Amniotic stem cell (primary cell): Measurements from ENCODE around the gene SLC35F6.
"Not testable (repeated sequence)": the region's sequence is repeated elsewhere in the genome, so short reads cannot be mapped to it uniquely, and the experiment has no call there.

Source experiments
- DNase-seq: peaks from one replicate; lab custom pipeline; 2025; lab: John Stamatoyannopoulos, UW

Gene SLC35F6

GRCh38 chr2:26730549-26731344, 33.3 kb upstream of the SLC35F6 start:
- DNase-seq, result no peak

GRCh38 chr2:26731714-26732113, 32.4 kb upstream of the SLC35F6 start:
- no peak for DNase-seq

DNA sequence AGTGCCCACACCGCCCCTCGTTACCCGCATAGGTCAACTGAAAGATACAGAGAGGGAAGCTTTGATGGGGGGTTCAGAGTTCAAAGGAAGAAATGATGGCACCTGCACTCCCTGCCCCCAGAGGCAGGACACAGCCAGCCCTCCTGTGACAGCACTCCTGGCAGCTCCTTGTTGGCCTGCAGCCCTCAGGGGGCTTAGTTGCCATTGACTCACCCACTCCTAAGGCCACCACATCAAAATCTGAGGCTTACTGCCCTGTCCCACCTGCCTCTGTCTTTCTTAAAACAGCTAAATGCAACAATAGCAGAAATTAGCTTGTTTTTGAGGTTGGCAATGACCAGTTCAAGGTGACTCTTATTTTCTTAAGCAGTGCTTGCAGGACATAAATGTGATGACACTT, 31.6 kb upstream of the SLC35F6 start:
- no peak for DNase-seq

DNA sequence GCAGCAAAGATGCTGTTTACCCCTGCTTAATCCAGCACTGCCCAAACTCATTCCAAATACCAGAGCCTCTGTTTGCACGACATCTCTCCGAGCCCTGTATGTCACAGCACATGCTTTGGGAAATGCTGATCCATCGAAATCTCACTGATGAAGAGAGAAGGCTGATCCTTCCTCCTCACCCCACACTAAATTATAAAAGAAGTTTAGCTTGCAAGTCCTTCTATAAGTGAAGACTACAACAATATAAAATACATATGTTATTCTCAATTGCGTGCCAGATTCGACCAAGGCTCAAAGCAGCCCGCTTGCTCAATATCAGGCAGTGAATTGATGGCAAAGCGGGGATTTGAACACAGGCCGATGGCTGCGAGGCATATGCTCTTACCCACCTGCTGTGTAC, 30.7 kb upstream of the SLC35F6 start:
- DNase-seq, result no peak

GRCh38 chr2:26735097-26735496, 29.0 kb upstream of the SLC35F6 start:
- peak; percentile 67 for DNase-seq

GRCh38 chr2:26735883-26736588, 28.0 kb upstream of the SLC35F6 start:
- no peak for DNase-seq

DNA sequence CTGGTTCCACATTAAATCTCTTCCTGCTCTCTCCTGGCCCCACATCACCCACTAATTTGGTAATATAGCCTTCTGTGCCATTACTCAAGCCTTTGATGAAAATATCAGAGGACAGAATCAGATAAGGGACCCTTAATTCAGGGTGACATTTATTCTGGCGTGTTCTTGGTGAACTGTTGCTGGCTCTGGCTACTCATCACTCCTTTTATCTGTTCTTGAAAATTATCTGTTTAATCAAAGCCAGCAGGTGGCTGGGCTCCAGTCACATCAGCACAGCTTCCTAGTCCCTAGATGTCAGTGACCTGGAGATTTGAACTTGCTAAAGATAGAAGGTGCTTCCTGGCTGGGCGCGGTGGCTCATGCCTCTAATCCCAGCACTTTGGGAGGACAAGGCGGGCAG, 26.9 kb upstream of the SLC35F6 start:
- DNase-seq, result no peak

- DNase-seq, result no peak
Measured at GRCh38 chr2:26738481-26738880, 25.6 kb upstream of the SLC35F6 start.

- DNase-seq, result no peak
Measured at GRCh38 chr2:26739514-26739913, 24.6 kb upstream of the SLC35F6 start.

- DNase-seq, result no peak
Measured at GRCh38 chr2:26740346-26740745, 23.7 kb upstream of the SLC35F6 start.

DNA sequence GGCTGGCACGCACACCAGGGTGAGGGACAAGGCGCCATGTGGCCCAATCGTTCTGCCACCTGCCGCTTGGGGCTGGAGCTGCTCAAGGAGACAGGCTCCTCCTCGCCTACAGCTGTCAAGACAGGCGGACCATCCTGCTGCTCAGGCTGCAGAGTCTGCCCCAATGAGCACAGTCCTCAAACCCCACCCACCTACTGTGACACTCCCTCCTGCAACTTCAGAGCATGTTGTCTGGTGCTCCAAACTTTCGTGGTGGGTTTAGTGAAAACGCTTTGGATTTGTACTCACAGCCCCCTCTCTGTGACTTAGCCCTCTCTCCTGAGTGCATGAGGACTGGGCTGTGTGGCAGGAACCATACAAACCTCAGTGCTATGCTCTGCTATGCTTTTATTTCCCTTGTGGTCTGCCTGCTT, 23.2 kb upstream of the SLC35F6 start:
- no peak for DNase-seq

GRCh38 chr2:26742048-26742770, 21.9 kb upstream of the SLC35F6 start:
- no peak for DNase-seq

GRCh38 chr2:26743852-26744251, 20.2 kb upstream of the SLC35F6 start:
- no peak for DNase-seq

GRCh38 chr2:26744953-26745352, 19.1 kb upstream of the SLC35F6 start:
- no peak for DNase-seq

- DNase-seq, result peak; percentile 55
Measured at GRCh38 chr2:26745609-26746327, 18.3 kb upstream of the SLC35F6 start.

GRCh38 chr2:26746934-26747333, 17.1 kb upstream of the SLC35F6 start:
- no peak for DNase-seq

- not testable (repeated sequence) for DNase-seq
Measured at GRCh38 chr2:26749787-26750420, 14.2 kb upstream of the SLC35F6 start.

DNA sequence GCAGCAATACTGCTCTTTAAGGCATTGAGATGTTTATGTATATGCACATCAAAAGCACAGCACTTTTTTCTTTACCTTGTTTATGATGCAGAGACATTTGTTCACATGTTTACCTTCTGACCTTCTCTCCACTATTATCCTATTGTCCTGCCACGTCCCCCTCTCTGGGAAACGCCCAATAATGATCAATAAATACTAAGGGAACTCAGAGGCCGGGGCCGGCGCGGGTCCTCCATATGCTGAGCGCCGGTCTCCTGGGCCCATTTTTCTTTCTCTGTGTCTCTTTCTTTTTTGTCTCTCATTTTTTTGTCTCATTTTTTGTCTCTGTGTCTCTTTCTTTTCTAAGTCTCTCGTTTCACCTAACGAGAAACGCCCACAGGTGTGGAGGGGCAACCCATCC, 13.6 kb upstream of the SLC35F6 start:
- DNase-seq, result not testable (repeated sequence)

DNA sequence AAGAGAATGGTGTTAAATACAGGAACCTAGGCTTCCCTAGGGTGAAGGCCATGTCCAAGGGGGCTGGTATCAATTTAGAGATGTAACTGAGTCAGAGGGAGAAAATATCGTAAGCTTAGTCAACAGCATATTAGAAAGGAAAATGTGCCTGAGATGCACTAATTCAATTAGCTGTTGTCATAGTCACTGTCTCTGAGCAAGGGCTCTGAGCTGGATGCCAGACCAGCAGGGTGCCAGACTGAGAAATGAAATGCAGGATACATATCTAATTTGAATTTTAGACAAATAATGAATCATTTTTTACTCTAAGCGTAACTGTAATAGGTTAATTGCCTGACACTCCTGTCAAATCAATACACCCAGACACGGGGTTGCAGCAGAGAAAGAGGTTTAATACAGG, 11.4 kb upstream of the SLC35F6 start:
- no peak for DNase-seq

DNA sequence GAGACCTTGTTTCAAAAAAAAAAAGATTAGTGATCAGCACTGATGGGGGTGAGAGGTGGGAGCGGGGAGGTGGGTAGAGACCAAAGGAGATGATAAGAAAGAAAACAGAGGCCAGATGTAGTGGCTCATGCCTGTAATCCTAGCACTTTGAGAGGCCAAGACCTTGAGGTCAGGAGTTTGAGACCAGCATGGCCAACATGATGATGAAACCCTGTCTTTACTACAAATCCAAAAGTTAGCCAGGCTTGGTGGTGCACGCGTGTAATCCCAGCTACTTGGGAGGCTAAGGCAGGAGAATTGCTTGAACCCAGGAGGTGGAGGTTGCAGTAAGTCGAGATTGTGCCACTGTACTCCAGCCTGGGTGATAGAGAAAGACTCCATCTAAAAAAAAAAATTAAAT, 9.5 kb upstream of the SLC35F6 start:
- no peak for DNase-seq

DNA sequence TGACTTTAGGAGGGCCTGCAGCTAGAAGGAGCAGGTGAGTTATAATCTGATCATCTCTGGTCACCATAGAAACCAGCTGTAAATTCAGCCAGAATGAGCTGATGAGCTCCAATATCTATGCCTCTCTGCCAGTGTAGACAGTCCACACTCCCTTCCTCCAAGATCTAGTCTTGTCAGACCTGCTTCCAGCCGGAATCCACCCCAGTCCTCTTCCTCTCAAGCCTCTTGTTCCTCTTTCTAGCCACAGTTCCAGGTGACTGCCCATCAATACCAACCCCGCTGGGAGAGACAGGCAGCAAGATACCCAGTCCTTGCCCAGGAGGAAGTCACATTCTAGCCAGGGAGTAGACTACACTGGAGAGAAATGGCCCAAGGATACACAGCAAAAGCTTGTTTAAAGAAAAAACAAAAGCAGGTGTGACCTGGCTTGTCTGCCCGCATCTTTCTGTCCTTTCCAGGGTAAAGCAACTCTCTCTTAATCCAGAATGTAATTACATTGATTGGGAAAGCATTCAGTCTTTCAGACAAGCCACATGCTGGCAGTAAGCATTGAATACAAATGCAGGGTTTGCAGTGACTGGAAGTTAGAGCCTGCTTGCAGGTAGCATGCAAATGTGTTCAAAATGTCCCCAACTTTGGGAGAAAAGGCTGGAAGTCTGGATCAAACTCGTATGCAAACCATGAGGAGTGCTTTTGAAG, 9.0 kb upstream of the SLC35F6 start:
- DNase-seq, result no peak
